Transverse colon (tissue), 4 donors: ENCODE results near the gene EML1. TPM values are rescaled to one million over a fixed set of nuclear protein-coding genes. Genes with fewer than 3 reads are reported as not detected.

Source experiments
- DNase-seq: peaks from one replicate; pipeline ENCODE4 v3.0.0-alpha.2; 2019
- H3K27ac ChIP-seq, 4 donors: fragments of 200-600 bp; sonication (generic); 2 replicates each; pipeline ENCODE4 v1.5.1; 2016 to 2018; ENCODE audit warnings: inconsistent platforms in 4 of 4
- H3K27me3 ChIP-seq: fragments of 200-600 bp; sonication (generic); 2 replicates; pipeline ENCODE4 v1.5.1; 2017; ENCODE audit warnings: inconsistent platforms
- H3K36me3 ChIP-seq, 4 donors: fragments of 200-600 bp; sonication (generic); 2 replicates each; pipeline ENCODE4 v1.5.1; 2017 to 2019; ENCODE audit warnings: inconsistent platforms in 4 of 4
- H3K4me1 ChIP-seq, 4 donors: fragments of 200-600 bp; sonication (generic); 2 replicates each; pipeline ENCODE4 v1.5.1; 2017 to 2020; ENCODE audit warnings: inconsistent platforms in 4 of 4
- H3K4me3 ChIP-seq, 4 donors: fragments of 200-600 bp; sonication (generic); 1 replicate in 1 of 4; 2 replicates in 3 of 4; pipeline versions ENCODE4 v1.5.1 to v1.6.1; 2017 to 2019; ENCODE audit warnings: inconsistent platforms in 4 of 4
- H3K9me3 ChIP-seq, 2 donors: fragments of 200-600 bp; sonication (generic); 2 replicates each; pipeline ENCODE4 v1.5.1; 2017 to 2019; ENCODE audit warnings: inconsistent platforms in 2 of 2
- EP300 ChIP-seq: sonication (generic); formaldehyde crosslinking; IDR thresholded peaks from one replicate; pipeline ENCODE4 v1.6.1; 2017; ENCODE audit warnings: antibody characterized with exemption, low read depth
- POLR2A ChIP-seq: fragments of 450-650 bp; IDR thresholded peaks from one replicate; pipeline ENCODE4 v1.6.1; 2016; ENCODE audit warnings: antibody characterized with exemption, mild to moderate bottlenecking, moderate library complexity
- POLR2AphosphoS5 ChIP-seq, 3 donors: sonication (generic); formaldehyde crosslinking; IDR thresholded peaks; one replicate each; pipeline ENCODE4 v1.6.1; 2016; ENCODE audit warnings: antibody characterized with exemption in 3 of 3
- WGBS, 2 donors: methylation state at CpG; one replicate each; pipeline ENCODE4 v1.1.5; 2018; ENCODE audit warnings: low coverage in 1 of 2; 5-methylcytosine and 5-hydroxymethylcytosine counted together
- in situ Hi-C, 4 donors: fragments of 200-750 bp; cut with MboI; loops; one replicate each; pipeline versions ENCODE4 v1.15.0 to v1.15.1; 2017; ENCODE audit warnings: low sequenced_read_pairs in 3 of 4, low pct_ligation_motif_present in 1 of 4, low pct_unique_long_range_greater_than_20kb in 1 of 4
- intact Hi-C: fragments of 100-400 bp; cut with DNase I; formaldehyde crosslinking; loops from one replicate; pipeline ENCODE4 v1.15.1; 2023; ENCODE audit warnings: low total_unique reads
- total RNA-seq, 4 donors: library from RNA; depleted of rRNA; stranded (reverse); fragments of >200 nt; gene quantifications; one replicate each; pipeline ENCODE4 v1.1.0, GENCODE V29; 2016
- TF ChIP-seq, protein P1 (sequence below), 5 experiments: fragments of 200-600 bp in 3 of 5; fragments of 450-650 bp in 2 of 5; sonication (generic) in 3 of 5; IDR thresholded peaks; 1 replicate in 2 of 5; 2 replicates in 3 of 5; pipeline ENCODE4 v1.5.1; 2016 to 2017; ENCODE audit warnings: antibody characterized with exemption in 5 of 5, inconsistent platforms in 3 of 5, mild to moderate bottlenecking in 2 of 5, moderate library complexity in 1 of 5

EML1 gene
- total RNA-seq, 4 donors from 2014 or later: 16.8 to 59.5 (median 21.9) TPM

DNA sequence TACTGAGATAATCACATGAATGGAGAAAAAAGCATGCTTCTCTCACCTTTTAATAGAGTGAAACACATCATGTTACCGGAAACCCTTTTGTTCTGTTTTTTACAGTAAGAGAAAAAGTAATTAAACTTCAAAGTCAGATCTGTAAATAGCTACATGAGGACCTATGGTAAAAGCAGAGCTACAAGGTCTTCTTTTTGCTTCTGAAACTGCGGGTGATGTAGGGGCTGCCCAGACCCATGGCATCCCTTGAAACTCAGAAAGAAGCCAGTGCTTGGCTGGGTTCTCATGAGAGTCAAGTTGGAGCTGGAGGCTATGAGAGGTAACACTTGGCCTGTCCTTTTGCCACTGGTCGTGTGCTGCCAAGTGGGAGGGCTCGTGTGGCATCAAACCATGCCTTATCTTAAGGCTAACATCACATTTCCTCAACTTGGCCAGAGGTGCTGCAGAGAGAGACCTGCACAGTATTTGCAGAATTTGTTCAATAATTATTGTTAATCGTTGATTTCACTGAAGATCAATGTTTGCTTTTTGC is 47.6 kb downstream of the EML1 start:
- Histone ChIP-seq H3K36me3 (no peaks in the 10 kb centered on the region), H3K4me3 (no peak overlapping the region), H3K4me1 (peaks cover 0 to 3% (median 0%) of the 10 kb centered on the region in 4 donors), H3K27ac (no peak overlapping the region), H3K9me3 (no peaks in the 10 kb centered on the region), H3K27me3 (peaks cover 16% of the 10 kb centered on the region)
- 57 to 60% methylated on average over 1 to 5 of the region's 5 CpGs for WGBS, 2 donors
- TF ChIP-seq, protein P1, sequence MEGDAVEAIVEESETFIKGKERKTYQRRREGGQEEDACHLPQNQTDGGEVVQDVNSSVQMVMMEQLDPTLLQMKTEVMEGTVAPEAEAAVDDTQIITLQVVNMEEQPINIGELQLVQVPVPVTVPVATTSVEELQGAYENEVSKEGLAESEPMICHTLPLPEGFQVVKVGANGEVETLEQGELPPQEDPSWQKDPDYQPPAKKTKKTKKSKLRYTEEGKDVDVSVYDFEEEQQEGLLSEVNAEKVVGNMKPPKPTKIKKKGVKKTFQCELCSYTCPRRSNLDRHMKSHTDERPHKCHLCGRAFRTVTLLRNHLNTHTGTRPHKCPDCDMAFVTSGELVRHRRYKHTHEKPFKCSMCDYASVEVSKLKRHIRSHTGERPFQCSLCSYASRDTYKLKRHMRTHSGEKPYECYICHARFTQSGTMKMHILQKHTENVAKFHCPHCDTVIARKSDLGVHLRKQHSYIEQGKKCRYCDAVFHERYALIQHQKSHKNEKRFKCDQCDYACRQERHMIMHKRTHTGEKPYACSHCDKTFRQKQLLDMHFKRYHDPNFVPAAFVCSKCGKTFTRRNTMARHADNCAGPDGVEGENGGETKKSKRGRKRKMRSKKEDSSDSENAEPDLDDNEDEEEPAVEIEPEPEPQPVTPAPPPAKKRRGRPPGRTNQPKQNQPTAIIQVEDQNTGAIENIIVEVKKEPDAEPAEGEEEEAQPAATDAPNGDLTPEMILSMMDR (IDR thresholded peaks at IDR 0.05): no peak
- TF ChIP-seq EP300 (no peak), POLR2AphosphoS5 (IDR thresholded peaks at IDR 0.05) (no peak), POLR2A (no peak)
- no peak for DNase-seq
- in situ Hi-C loops (no loop called here), intact Hi-C loops (no loop called here)

DNA sequence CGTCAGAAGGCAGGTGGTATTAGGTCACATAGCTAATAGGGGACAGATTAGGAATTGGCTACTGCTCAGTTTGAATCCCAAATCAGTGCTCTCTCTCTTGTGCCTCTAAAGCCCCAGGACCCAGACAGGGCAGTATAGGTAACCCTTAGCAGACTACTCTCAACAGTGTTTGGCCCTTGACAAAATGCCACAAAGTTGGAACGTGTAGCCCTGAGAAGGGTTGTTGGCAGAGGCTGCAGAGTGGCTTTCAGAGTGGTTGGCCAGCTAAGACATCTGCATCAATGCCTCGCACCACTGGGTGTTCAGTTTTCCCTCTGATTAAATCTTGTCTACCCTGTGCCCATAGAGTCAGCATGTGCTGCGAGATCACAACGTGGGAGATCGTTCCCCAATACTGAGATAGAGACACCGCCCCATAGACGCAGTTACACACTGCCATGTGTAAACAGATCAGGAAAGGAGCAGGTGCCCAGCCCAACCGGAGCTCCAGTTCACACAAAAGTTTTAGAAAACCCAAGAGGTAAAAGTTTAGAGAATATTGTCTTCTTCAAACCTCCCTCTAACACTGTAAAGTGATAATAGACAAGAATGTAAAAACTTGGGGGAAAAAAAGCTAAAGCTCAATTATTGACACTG is 48.3 kb downstream of the EML1 start:
- in situ Hi-C loops (no loop called here), intact Hi-C loops (no loop called here)
- H3K27ac ChIP-seq: no peak overlapping the region
- TF ChIP-seq POLR2AphosphoS5 (IDR thresholded peaks at IDR 0.05): no peak
- no peak for TF ChIP-seq POLR2A
- TF ChIP-seq, protein P1 (IDR thresholded peaks at IDR 0.05): no peak
- TF ChIP-seq EP300: no peak
- peaks cover 0 to under 1% of the 10 kb centered on the region in 2 donors for H3K9me3 ChIP-seq
- no peak overlapping the region for H3K4me3 ChIP-seq
- WGBS, 2 donors: 56% methylated on average over 5 to 9 of the region's 9 CpGs
- no peaks in the 10 kb centered on the region for H3K36me3 ChIP-seq
- H3K27me3 ChIP-seq: peaks cover 16% of the 10 kb centered on the region
- DNase-seq: no peak
- peaks cover 0 to 3% (median 0%) of the 10 kb centered on the region in 4 donors for H3K4me1 ChIP-seq

DNA sequence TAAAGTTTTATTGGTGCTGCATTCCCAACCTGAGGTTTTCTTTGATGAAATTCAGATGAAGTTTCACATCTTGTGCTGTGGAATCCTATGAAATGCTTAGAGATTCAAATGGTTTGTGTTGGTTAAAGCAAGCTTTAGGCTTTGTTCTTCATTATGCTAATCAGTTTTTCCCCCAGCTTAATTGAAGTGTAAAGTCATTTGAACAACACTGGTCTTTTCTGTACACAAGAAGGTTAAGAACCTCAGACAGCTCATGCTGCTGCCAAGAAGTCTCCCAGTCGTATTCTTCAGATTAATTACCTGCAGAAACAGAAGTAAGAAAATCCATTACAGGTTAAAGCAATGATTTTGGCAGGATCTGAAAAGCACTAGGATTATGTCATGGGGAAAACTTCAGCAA is 48.9 kb downstream of the EML1 start:
- no peak overlapping the region for H3K4me3 ChIP-seq
- peaks cover 6% of the 10 kb centered on the region in 2 donors for H3K9me3 ChIP-seq
- whole genome bisulfite sequencing, 2 donors: 19% methylated on average over 1 of the region's 1 CpG; no CpG with 5 or more reads in 1 of the 2 donors
- intact Hi-C loops: no loop called here
- H3K4me1 ChIP-seq: peaks cover 0 to 3% (median 0%) of the 10 kb centered on the region in 4 donors
- peaks cover 11% of the 10 kb centered on the region for H3K27me3 ChIP-seq
- no peak overlapping the region for H3K27ac ChIP-seq
- in situ Hi-C loops: no loop called here
- DNase-seq: no peak
- TF ChIP-seq EP300 (no peak), POLR2AphosphoS5 (IDR thresholded peaks at IDR 0.05) (no peak), POLR2A (no peak)
- TF ChIP-seq, protein P1 (IDR thresholded peaks at IDR 0.05): no peak
- no peaks in the 10 kb centered on the region for H3K36me3 ChIP-seq

DNA sequence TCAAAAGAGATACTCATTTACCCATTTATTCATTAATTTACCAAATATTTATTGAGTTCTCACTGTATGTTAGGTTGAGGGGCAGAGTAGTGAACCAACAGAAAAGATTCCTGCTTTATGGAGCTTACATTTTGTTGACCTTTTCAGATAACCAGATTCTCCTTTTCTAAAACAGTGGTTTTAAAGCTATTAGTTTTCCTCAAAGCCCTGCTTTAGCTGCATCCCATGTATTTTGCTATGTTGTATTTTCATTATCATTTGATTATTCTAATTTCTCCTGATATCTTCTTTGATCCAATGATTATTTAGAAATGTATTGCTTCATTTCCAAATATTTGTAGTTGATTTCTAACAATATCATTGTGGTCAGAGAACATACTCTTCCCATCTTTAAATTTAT is 53.6 kb downstream of the EML1 start:
- in situ Hi-C loops (no loop called here), intact Hi-C loops (no loop called here)
- Histone ChIP-seq H3K27ac (no peak overlapping the region), H3K4me1 (no peaks in the 10 kb centered on the region), H3K36me3 (no peaks in the 10 kb centered on the region), H3K27me3 (no peaks in the 10 kb centered on the region), H3K9me3 (peaks cover 10 to 11% of the 10 kb centered on the region in 2 donors), H3K4me3 (no peak overlapping the region)
- TF ChIP-seq POLR2A: no peak
- TF ChIP-seq POLR2AphosphoS5 (IDR thresholded peaks at IDR 0.05): no peak
- TF ChIP-seq, protein P1 (IDR thresholded peaks at IDR 0.05): no peak
- TF ChIP-seq EP300: no peak
- no peak for DNase-seq
